Neural progenitor cell (in vitro differentiated cells): ENCODE results near the gene ADPGK. TPM values are rescaled to one million over a fixed set of nuclear protein-coding genes. Genes with fewer than 3 reads are reported as not detected.

Source experiments
- DNase-seq: peaks from one replicate; pipeline ENCODE4 v3.0.0-alpha.2; 2016; ENCODE audit warnings: low spot score
- H2AFZ ChIP-seq: fragments of 200-600 bp; sonication (generic); replicated peaks from 2 replicates; pipeline ENCODE4 v1.6.1; 2016; ENCODE audit warnings: antibody characterized with exemption
- H3F3A ChIP-seq: fragments of 200-600 bp; sonication (generic); 2 replicates; pipeline ENCODE4 v1.6.1; 2016; ENCODE audit warnings: antibody characterized with exemption, low read depth
- H3K27ac ChIP-seq: fragments of 200-600 bp; sonication (generic); 2 replicates; pipeline ENCODE4 v1.5.1; 2016; ENCODE audit warnings: mild to moderate bottlenecking
- H3K27me3 ChIP-seq: fragments of 200-600 bp; sonication (generic); 2 replicates; pipeline ENCODE4 v1.6.1; 2016; ENCODE audit warnings: mild to moderate bottlenecking, moderate library complexity
- H3K36me3 ChIP-seq: fragments of 200-600 bp; sonication (generic); 2 replicates; pipeline ENCODE4 v1.5.1; 2016
- H3K4me1 ChIP-seq: fragments of 200-600 bp; sonication (generic); 2 replicates; pipeline ENCODE4 v1.6.1; 2016; ENCODE audit warnings: mixed run types
- H3K4me2 ChIP-seq: fragments of 200-600 bp; sonication (generic); 2 replicates; pipeline ENCODE4 v1.6.1; 2016
- H3K4me3 ChIP-seq: fragments of 200-600 bp; sonication (generic); 2 replicates; pipeline ENCODE4 v1.5.1; 2016
- H3K79me2 ChIP-seq: fragments of 200-600 bp; sonication (generic); 2 replicates; pipeline ENCODE4 v1.6.1; 2016; ENCODE audit warnings: low read depth
- H3K9ac ChIP-seq: fragments of 200-600 bp; sonication (generic); 2 replicates; pipeline ENCODE4 v1.6.1; 2016
- H3K9me3 ChIP-seq: fragments of 200-600 bp; sonication (generic); 2 replicates; pipeline ENCODE4 v1.5.1; 2016; ENCODE audit warnings: low read depth
- H4K20me1 ChIP-seq: fragments of 200-600 bp; sonication (generic); 2 replicates; pipeline ENCODE4 v1.6.1; 2016; ENCODE audit warnings: low read depth
- H3K27ac Mint-ChIP-seq: 3 replicates; pipeline ENCODE4 v1.8.0; 2021; ENCODE audit warnings: mixed read lengths
- H3K27me3 Mint-ChIP-seq: 2 replicates; pipeline ENCODE4 v1.8.0; 2022; ENCODE audit warnings: low read depth, mild to moderate bottlenecking, inconsistent platforms, moderate library complexity, mixed read lengths; ENCODE audit not compliant: insufficient read depth
- H3K36me3 Mint-ChIP-seq: 3 replicates; pipeline ENCODE4 v1.8.0; 2021; ENCODE audit warnings: mixed read lengths
- H3K4me1 Mint-ChIP-seq: 3 replicates; pipeline ENCODE4 v1.8.0; 2021; ENCODE audit warnings: mixed read lengths
- H3K4me3 Mint-ChIP-seq: 3 replicates; pipeline ENCODE4 v1.8.0; 2021; ENCODE audit warnings: mild to moderate bottlenecking, moderate library complexity, mixed read lengths
- H3K9me3 Mint-ChIP-seq: 3 replicates; pipeline ENCODE4 v1.8.0; 2020; ENCODE audit warnings: mixed read lengths
- CTCF ChIP-seq: fragments of 200-600 bp; sonication (generic); IDR thresholded peaks from 2 replicates; pipeline ENCODE4 v1.5.1; 2017; ENCODE audit warnings: antibody characterized with exemption, mild to moderate bottlenecking
- EZH2 ChIP-seq: fragments of 200-600 bp; sonication (generic); IDR thresholded peaks from 2 replicates; pipeline ENCODE4 v1.6.1; 2017; ENCODE audit warnings: antibody characterized with exemption, mild to moderate bottlenecking, moderate library complexity
- EZH2phosphoT487 ChIP-seq: fragments of 200-600 bp; sonication (generic); IDR thresholded peaks from 2 replicates; pipeline ENCODE4 v1.6.1; 2017; ENCODE audit warnings: antibody characterized with exemption
- total RNA-seq: library from RNA; depleted of rRNA; stranded (reverse); fragments of >200 nt; gene quantifications from 2 replicates; pipeline ENCODE4 v1.2.3, GENCODE V29; 2015; ENCODE audit warnings: low replicate concordance

Gene ADPGK
- total RNA-seq, 1 donor from 2014 or later, result 43.8 TPM

- Histone ChIP-seq H3K9me3 (no peaks in the 10 kb centered on the region), H3K9ac (no peak overlapping the region), H3K27me3 (peaks cover 8% of the 10 kb centered on the region), H3K36me3 (no peaks in the 10 kb centered on the region), H2AFZ (no peak overlapping the region), H3K4me3 (no peak overlapping the region), H4K20me1 (peaks cover 4% of the 10 kb centered on the region), H3K4me2 (no peak overlapping the region), H3K79me2 (peaks cover 9% of the 10 kb centered on the region), H3F3A (peaks cover 8% of the 10 kb centered on the region), H3K27ac (no peak overlapping the region), H3K4me1 (peaks cover 2% of the 10 kb centered on the region)
- TF ChIP-seq EZH2, result no peak
- TF ChIP-seq EZH2phosphoT487, result no peak
- TF ChIP-seq CTCF, result no peak
- DNase-seq, result no peak
- peaks cover 15% of the 10 kb centered on the region for H3K4me1 Mint-ChIP-seq
- H3K4me3 Mint-ChIP-seq, result no peak overlapping the region
- H3K27ac Mint-ChIP-seq, result no peak overlapping the region
- peaks cover 2% of the 10 kb centered on the region for H3K27me3 Mint-ChIP-seq
- no peaks in the 10 kb centered on the region for H3K36me3 Mint-ChIP-seq
- H3K9me3 Mint-ChIP-seq, result no peaks in the 10 kb centered on the region
Measured at GRCh38 chr15:72787526-72787925, 4.0 kb upstream of the ADPGK start.

DNA sequence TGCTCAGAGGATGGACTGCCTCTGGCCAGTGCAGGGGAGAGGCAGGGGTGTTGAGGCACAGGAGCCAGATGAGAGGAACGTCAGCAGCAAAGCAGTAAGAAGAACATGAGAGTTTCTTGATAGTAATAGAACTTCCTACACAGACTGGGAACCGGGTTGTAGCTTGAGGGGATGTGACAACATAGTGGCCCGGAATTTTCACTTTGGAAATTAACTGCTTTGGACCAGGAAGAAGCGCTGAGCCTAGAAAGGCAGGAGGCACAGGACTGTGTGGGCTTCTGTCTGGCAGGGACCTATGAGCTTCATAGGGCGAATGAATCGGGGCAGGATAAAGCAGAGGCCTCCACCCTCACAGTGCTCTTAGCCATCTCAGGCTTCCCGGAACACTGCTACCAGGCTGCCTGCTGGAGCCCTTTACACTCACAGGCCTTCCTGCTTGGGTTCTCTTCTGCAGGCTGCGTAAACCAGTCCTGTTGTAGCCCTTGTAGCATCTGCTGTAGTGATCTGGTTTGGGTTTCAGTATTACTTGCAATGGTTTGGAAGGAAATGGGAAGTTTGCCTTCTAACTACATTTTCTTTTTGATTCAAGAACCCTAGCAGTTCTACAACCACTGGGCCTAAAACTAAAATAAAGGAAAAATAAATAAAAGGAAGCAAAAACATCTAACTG lies 3.3 kb upstream of the ADPGK start:
- no peaks in the 10 kb centered on the region for H3K9me3 Mint-ChIP-seq
- peaks cover 19% of the 10 kb centered on the region for H3K4me1 Mint-ChIP-seq
- Histone ChIP-seq H4K20me1 (peaks cover 4% of the 10 kb centered on the region), H3K4me3 (no peak overlapping the region), H3K4me1 (peaks cover 4% of the 10 kb centered on the region), H3K27me3 (peaks cover 8% of the 10 kb centered on the region), H3K36me3 (no peaks in the 10 kb centered on the region), H3K79me2 (peaks cover 16% of the 10 kb centered on the region), H3F3A (peaks cover 8% of the 10 kb centered on the region), H2AFZ (no peak overlapping the region), H3K4me2 (no peak overlapping the region), H3K27ac (no peak overlapping the region), H3K9me3 (no peaks in the 10 kb centered on the region), H3K9ac (no peak overlapping the region)
- DNase-seq, result no peak
- H3K27ac Mint-ChIP-seq, result peak overlapping the region; percentile 57
- no peak overlapping the region for H3K4me3 Mint-ChIP-seq
- TF ChIP-seq EZH2phosphoT487, result no peak
- no peak for TF ChIP-seq CTCF
- no peak for TF ChIP-seq EZH2
- H3K27me3 Mint-ChIP-seq, result peaks cover 2% of the 10 kb centered on the region
- H3K36me3 Mint-ChIP-seq, result no peaks in the 10 kb centered on the region

DNA sequence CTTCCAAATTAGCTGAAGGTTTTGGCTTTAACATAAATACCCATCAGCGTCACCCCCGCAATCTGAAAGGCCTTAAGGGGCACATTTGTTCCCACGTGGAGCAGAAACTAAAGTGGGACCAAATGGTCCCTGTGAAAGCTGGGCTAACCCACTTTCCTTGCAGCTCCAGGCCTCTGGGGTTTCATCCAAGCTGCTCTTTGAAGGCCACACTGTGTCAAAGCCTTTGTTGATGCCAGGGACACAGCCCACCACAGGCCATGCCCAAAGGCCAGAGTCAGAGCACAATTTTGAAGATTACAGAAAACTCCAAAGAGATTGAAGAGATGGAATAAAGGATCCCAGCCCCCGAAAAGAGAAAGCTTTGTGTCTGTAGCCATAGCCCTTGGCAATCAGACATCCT lies 2.7 kb upstream of the ADPGK start:
- Histone ChIP-seq H3K36me3 (no peaks in the 10 kb centered on the region), H3K9me3 (no peaks in the 10 kb centered on the region), H3F3A (peaks cover 8% of the 10 kb centered on the region), H3K27me3 (peaks cover 8% of the 10 kb centered on the region), H3K9ac (no peak overlapping the region), H3K79me2 (peaks cover 22% of the 10 kb centered on the region), H3K27ac (no peak overlapping the region), H3K4me3 (no peak overlapping the region), H2AFZ (peak overlapping the region; percentile 65), H3K4me2 (no peak overlapping the region), H4K20me1 (peaks cover 4% of the 10 kb centered on the region), H3K4me1 (peaks cover 4% of the 10 kb centered on the region)
- H3K36me3 Mint-ChIP-seq, result no peaks in the 10 kb centered on the region
- no peaks in the 10 kb centered on the region for H3K9me3 Mint-ChIP-seq
- TF ChIP-seq EZH2 (no peak), EZH2phosphoT487 (no peak), CTCF (no peak)
- peak overlapping the region; percentile 57 for H3K27ac Mint-ChIP-seq
- peaks cover 2% of the 10 kb centered on the region for H3K27me3 Mint-ChIP-seq
- no peak overlapping the region for H3K4me3 Mint-ChIP-seq
- DNase-seq, result no peak
- peaks cover 24% of the 10 kb centered on the region for H3K4me1 Mint-ChIP-seq
